Fibroblast of lung (primary cell): ENCODE data around the gene ICOSLG.
"Not testable (repeated sequence)": the region's sequence is repeated elsewhere in the genome, so short reads cannot be mapped to it uniquely, and the experiment has no call there.

Experiments
- CTCF ChIP-seq, 2 donors: IDR thresholded peaks in 1 of 2; conservative IDR thresholded peaks in 1 of 2; 1 replicate in 1 of 2; 2 replicates in 1 of 2; pipeline ENCODE4 v1.5.1; 2011 to 2012; ENCODE audit warnings: low read length in 2 of 2, control low read depth in 1 of 2, inconsistent platforms in 1 of 2, low read depth in 1 of 2, mild to moderate bottlenecking in 1 of 2
- EZH2 ChIP-seq: IDR thresholded peaks from 2 replicates; pipeline ENCODE4 v1.5.1; 2012; ENCODE audit warnings: low read length, control low read depth, mild to moderate bottlenecking; ENCODE audit errors: missing control alignments

GRCh38 chr21:44196212-44197155 lies 44.3 kb downstream of the ICOSLG start:
- not testable (repeated sequence) for TF ChIP-seq CTCF (conservative IDR thresholded peaks at IDR 0.05 in 1 of 2, IDR thresholded peaks at IDR 0.05 in 1 of 2; ENCODE audit: low read depth in 1 of 2, low read length in 2 of 2); EZH2
